ENCODE data around the gene KCTD5.
"Not testable (repeated sequence)": the region's sequence is repeated elsewhere in the genome, so short reads cannot be mapped to it uniquely, and the experiment has no call there.

The KCTD5 gene

GRCh38 chr16:2673066-2673999, 9.0 kb upstream of the KCTD5 start:
- DNase-seq (ENCODE audit: low read depth): peak; percentile 95

DNA sequence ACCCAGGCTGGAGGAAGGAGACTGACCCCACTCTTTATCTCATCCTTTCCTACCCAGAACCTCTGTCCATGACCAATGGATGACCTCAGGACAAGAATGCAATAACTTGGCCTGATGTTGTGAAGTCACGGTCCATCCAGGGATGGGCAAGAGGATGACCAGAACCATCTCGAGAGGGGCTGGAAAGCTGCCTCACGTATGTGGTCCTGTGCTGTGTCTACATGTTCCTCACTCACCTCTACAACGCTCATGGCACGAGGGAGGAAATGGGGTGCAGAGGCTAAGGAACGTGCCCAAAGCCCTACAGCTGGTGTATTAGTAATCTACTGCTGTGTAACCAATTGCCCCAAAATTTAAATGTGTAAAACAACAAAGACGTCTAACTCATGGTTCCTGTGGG, 7.3 kb upstream of the KCTD5 start:
- no peak for DNase-seq (ENCODE audit: low read depth)

DNA sequence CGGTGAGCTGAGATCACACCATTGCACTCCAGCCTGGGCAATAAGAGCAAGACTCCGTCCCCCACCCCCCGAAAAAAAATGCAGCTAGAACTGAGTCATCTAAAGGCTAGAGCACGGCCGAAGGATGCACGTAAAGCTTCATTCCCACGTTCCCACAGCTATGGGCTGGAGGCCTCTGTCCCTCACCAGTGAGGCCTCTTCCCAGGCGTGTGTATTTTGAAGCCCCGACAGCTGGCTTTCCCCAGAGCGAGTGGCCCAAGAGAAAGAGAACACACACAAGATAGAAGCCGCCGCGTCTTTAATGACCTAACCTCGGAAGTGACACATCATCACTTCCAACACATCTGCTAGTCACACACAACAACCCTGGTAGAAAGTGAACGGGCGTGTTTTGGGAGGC, 6.6 kb upstream of the KCTD5 start:
- peak; percentile 21 for DNase-seq (ENCODE audit: low read depth)

DNA sequence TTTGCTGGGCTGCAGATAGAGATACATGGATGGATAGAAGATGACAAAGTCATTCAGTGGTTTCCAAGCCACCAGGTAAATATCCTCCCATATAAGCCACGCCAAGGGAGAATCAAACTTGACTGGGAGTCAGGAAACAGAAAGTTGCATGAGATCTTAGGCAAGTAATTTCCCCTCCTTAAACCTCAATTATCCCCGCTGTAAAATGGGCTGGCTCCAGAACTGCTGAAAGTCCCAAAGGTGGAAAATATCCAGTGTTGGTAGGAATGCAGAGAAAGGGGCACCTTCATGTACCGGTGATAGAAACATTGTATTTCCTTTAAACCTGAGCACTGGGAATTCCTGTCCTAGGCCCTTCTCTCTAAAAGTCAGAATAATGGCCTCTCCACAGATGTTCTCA, 5.4 kb upstream of the KCTD5 start:
- DNase-seq (ENCODE audit: low read depth): not testable (repeated sequence)

- DNase-seq (ENCODE audit: low read depth): not testable (repeated sequence)
These were observed 3.9 kb upstream of the KCTD5 start for GRCh38 chr16:2678206-2678965.

- DNase-seq (ENCODE audit: low read depth): not testable (repeated sequence)
These were observed 2.4 kb upstream of the KCTD5 start for GRCh38 chr16:2679902-2680301.

DNA sequence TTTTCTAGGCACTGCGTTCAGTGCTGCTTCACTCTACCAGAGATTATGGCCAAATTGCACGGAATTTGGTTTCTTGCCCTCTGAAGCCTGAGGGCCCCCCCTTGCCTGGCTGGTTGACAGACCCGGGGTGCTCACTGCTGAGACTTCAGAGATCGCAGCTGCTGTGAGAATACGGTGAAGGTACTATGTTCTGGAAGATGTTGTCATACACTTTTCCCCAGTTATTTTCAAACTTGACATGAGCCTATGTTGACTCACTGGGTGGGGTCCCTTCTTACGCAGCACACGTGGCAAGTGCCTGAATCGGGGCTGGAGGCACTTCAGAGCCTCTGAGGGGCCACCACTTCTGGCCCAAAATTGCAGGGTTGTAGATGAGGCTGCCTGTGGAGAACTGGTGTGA, 2.0 kb upstream of the KCTD5 start:
- not testable (repeated sequence) for DNase-seq (ENCODE audit: low read depth)

DNA sequence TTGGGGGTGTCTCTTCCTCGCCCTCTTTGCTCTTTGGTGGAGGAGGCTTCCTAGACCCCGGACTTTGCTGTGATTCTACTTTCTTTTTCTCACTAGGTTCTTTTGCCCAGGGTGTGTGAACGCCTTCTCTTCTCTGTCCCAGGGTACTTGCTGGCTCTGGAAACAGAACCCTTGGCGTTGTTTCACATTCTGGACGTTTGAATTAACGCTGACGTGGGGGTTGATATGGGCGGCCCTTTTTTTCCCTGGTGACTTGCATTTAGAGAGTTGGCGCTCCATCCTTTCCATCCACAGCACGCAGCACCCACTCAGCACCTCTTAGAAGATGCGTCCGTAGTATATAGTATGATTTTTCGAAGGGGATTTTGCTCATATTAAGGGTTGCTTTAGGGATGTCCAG, 718 bp downstream of the KCTD5 start:
- DNase-seq (ENCODE audit: low read depth): peak; percentile 37

DNA sequence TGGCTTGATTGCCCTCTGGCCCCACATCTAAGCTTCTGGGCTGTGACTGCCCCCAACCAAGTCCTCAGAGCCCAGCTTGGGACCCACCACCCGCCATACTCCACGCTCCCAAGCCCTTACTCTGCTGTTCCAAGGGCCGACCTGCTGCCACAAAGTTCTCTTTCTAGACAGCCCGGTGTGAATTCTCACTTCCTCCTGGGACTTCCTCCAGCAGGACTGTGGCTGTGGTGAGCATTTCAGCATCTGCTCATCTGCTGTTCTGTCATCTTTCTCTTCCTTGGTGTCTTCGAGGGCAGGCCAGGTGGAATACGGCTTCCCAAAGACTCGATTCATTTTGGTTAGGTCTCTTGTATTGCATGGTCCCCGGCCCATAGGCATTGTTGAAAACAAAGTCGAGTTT, 3.8 kb downstream of the KCTD5 start:
- DNase-seq (ENCODE audit: low read depth): not testable (repeated sequence)

DNA sequence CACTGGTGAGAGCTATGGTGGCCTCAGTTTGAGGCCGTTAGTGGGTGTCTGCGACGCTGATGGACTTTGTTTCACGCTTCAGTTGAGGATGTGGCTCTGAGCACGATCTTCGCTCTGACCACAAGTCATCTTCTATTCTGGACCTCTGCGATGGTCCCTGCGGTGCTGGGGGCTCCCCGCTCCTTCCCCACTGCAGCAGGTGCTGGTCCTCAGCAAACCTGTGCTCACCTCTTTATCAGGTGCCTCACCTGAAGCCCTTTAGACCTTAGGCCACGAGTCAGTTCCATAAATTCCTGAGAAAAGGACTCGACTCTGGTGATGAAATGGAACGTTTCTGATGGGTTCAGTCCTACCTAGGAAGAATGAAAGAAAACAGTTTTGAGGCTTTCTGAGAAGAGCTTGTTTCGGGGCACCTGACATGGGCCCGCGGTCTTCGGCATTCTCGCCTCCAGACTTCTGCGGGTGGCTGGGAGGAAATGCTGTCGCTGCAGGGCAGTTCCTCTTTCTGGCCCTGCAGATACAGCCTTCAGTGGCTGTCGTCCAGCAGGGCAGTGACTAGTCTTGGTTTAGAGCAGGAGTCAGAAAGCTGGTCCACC, 4.7 kb downstream of the KCTD5 start:
- no peak for DNase-seq (ENCODE audit: low read depth)

DNA sequence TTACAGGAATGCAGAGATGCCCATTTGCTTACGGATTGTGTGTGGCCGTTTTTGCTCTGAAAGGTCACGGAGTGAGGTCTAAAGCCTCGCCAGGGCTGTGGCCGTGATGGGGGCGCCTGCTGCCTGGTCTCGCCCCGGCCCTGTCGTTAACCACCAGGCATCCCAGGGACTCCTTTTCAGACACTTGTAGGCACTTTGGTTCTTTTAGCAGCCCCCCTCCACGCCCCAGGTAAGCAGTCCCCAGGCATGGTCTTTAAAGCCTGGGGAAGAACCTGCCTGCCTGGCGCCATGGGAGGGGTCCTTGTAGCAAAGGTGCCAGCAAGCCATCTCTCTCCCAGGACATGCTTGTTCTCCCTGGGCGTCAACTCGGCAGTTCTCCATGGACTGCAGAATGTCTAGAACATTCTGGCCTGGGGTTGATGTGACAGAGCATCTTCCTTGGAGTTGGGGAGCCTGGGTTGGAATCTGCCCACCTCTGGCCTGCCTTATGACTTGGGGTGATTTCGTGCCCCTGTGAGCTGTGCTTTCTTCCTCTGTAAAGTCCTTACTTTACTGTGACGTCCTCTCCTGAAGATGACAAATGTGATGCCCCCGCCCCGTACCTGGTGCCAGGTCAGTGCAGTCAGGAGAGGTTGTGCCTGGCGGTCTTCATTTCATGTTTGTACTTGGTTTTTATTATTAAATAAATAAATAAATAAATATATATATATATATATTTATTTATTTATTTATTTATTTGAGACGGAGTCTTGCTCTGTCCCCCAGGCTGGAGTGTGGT, 5.4 kb downstream of the KCTD5 start:
- no peak for DNase-seq (ENCODE audit: low read depth)

DNA sequence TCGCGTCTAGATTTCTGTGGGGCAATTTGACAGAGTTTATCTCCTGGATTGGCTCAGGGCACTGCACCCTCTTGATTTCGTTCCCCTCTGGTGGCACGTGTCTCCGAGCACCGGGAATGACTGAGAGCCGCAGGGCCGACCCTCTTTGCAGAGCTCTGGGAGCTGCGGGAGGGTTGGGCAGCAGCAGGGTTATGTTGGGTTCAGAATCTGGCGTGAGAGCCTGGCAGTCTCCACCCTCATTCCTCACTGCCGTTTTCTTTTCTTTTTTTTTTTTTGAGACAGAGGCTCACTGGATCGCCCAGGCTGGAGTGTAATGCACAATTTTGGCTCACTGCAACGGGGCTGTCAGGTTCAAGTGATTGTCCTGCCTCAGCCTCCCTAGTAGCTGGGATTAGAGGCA, 7.1 kb downstream of the KCTD5 start:
- not testable (repeated sequence) for DNase-seq (ENCODE audit: low read depth)

DNA sequence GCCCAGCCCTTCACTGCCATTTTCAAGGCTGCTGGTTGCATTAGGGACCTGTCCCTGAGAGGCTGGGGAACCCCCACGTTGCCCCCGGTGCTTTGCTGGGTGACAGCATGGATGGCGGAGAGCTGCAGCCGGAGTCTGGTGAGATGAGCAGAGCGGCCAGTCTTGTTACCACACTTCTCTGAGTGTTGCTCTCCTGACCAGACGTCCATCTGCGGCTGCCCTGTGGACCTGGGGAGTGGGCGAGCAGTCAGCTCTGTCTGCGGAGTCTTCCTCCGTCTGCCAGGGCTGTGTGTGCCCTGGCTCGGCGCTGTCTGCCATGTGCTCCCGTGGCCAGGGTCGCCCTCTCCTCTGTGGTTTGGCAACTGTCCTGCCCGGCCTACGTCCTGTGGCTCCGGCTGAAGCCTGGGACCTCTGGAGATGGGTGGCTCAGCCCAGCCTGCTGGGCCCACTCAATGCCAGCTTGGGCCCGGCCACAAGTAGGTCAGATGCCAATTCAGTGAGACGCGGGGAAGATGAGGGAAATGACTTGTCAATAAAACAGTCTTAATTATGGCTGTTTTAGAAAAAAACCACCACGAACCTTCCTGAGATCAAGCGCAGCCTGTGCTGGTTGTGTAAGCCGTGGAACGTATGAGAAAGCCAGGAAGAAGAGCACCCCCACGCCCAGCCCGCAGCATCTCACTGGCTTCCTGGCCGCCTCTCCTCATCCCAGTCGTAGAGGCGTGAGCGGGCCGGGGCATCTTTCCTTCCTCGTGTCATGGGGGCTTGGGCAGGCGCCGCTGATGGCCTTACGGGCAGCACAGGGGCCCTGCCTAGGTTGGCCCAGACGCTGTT, 7.9 kb downstream of the KCTD5 start:
- no peak for DNase-seq (ENCODE audit: low read depth)

DNA sequence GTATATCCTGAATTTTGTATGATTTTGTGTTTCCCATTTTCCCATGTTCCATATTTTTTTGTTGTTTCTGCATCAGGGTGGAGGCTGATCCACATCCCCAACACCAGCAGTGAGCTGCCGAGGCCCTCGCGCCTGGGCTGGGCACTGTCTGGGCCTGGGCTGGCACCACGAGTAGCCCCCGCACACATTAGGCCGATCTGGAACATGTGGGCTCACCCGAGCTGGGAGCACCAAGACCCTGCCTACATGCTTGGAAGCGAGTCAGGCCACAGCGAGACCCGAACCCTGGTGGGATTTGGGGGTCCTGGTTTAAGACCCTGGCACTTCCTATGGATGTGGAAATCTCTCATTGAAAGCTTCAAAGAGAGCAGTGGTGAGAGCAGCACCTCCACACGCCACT, 8.5 kb downstream of the KCTD5 start:
- DNase-seq (ENCODE audit: low read depth): no peak

- no peak for DNase-seq (ENCODE audit: low read depth)
These were observed 9.3 kb downstream of the KCTD5 start for GRCh38 chr16:2691491-2692248.

DNA sequence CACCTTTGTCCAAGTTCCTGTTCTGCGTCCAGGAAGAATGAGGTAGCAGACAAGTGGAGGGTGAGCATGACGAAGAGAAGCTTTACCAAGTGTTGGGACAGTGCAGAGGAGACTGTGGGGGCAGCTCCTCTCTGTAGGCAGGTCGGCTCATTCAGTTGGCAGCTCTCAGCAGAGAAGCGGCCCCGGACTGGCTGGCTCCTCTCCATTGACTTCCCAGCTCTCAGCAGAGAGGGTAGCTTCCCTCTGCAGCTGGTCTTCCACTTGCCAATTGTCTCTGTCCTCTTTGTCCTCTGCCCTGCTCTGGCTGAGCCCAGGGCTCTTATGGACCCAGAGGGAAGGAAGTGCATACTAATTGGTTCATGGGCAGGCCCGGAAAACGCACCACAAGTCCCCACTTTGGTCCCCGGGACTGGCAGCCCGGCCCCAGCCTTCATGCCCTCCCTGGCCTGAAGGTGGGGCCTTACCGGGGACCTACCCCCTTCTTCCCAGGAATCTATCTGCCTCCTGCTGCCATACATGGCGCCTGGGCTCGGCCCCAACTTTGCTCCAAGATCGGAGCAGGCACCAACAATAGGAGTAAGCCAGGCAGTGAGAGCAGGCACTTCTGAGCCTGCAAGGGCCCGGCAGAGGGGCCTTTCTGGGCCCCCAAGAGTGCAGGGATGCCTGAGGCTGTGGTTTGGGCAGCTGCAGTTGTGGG, 10.1 kb downstream of the KCTD5 start:
- no peak for DNase-seq (ENCODE audit: low read depth)

- no peak for DNase-seq (ENCODE audit: low read depth)
These were observed 10.8 kb downstream of the KCTD5 start for GRCh38 chr16:2692948-2693651.

DNA sequence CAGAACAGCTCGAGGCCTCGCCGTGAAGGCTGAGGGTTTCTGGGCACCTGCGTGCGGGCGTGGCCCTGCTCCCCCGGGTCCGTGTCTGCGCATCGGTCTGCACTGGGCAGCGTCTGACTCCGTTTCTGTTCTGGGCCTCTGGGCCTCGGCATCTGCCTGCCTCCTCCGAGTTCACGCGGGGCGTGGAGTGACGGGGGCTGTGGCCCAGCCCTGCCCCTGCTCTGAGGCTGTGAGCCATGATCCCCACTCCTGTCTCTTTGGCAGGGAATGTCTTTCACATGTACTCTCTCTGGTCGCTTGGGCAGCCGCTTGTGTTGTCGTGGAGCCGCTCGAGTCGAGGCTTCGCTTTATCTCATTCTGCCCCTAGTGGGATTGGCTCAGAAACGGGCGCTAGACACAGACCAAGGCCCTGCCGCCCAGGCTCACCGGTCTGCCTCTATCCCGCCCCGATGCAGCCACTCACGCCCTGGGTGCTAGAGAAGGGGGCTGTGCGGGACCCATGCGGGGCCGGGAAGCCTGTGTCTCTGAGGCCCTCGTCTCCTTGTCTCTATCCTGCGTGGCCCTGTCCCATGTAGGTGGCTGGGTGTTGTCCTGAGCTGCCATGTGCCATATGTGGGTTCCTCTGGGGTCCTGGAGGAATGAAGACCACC, 14.4 kb downstream of the KCTD5 start:
- not testable (repeated sequence) for DNase-seq (ENCODE audit: low read depth)

All from EH (cell line).